Subcutaneous abdominal adipose tissue (tissue), 5 donors: Measurements from ENCODE around the gene FANCG.

Experiments used
- H3K27ac ChIP-seq: one replicate; pipeline ENCODE4 v1.7.0; 2013; ENCODE audit warnings: low read depth, mild to moderate bottlenecking, inconsistent platforms, low read length, moderate library complexity
- H3K27me3 ChIP-seq, 5 donors: one replicate each; pipeline ENCODE4 v1.7.0; 2013; ENCODE audit warnings: low read length in 5 of 5, inconsistent platforms in 1 of 5; ENCODE audit not compliant: control insufficient read depth in 5 of 5, insufficient read depth in 4 of 5
- H3K36me3 ChIP-seq, 5 donors: one replicate each; pipeline ENCODE4 v1.7.0; 2013; ENCODE audit warnings: low read length in 5 of 5; ENCODE audit not compliant: control insufficient read depth in 5 of 5, insufficient read depth in 5 of 5
- H3K4me1 ChIP-seq, 5 donors: one replicate each; pipeline ENCODE4 v1.7.0; 2013; ENCODE audit warnings: low read length in 5 of 5, mild to moderate bottlenecking in 3 of 5, moderate library complexity in 1 of 5; ENCODE audit not compliant: control insufficient read depth in 5 of 5, insufficient read depth in 5 of 5
- H3K4me3 ChIP-seq, 5 donors: one replicate each; pipeline ENCODE4 v1.7.0; 2013; ENCODE audit warnings: low read length in 5 of 5, low read depth in 1 of 5
- H3K9ac ChIP-seq, 5 donors: one replicate each; pipeline ENCODE4 v1.7.0; 2013; ENCODE audit warnings: low read length in 5 of 5, mild to moderate bottlenecking in 4 of 5, moderate library complexity in 3 of 5
- H3K9me3 ChIP-seq, 5 donors: one replicate each; pipeline ENCODE4 v1.7.0; 2013; ENCODE audit warnings: low read length in 5 of 5; ENCODE audit not compliant: control insufficient read depth in 5 of 5
- donor health status: healthy.
- donor health status: healthy.
- donor health status: healthy.
- donor health status: healthy.
- donor health status: healthy.

FANCG gene

GRCh38 chr9:35079426-35080341 lies at the start of gene FANCG:
FANCG (minus strand) TSS chr9:35079942; CDS start chr9:35079524, 418 bp downstream.
- H3K4me1 ChIP-seq = peaks cover 3 to 24% (median 22%) of the 10 kb centered on the region in 5 donors
- no peaks in the 10 kb centered on the region for H3K9me3 ChIP-seq
- peak within 1 kb of the TSS; percentile 81 to 87 (median 84) for H3K4me3 ChIP-seq
- H3K27me3 ChIP-seq = no peaks in the 10 kb centered on the region
- peak within 1 kb of the TSS; percentile 77 for H3K27ac ChIP-seq
- peak within 1 kb of the TSS; percentile 56 to 94 (median 89) for H3K9ac ChIP-seq
- peaks cover 0 to 26% (median 3%) of the 10 kb centered on the region in 5 donors for H3K36me3 ChIP-seq

GRCh38 chr9:35116898-35117551 lies 37.3 kb upstream of the FANCG start:
- Histone ChIP-seq H3K36me3 (no peaks in the 10 kb centered on the region), H3K9ac (peak overlapping the region; percentile 46 to 78 (median 59)), H3K27me3 (no peaks in the 10 kb centered on the region), H3K4me1 (peaks cover 8 to 48% (median 41%) of the 10 kb centered on the region in 5 donors), H3K9me3 (no peaks in the 10 kb centered on the region), H3K4me3 (peak overlapping the region; percentile 65 to 91 (median 86)), H3K27ac (peak overlapping the region; percentile 81)

DNA sequence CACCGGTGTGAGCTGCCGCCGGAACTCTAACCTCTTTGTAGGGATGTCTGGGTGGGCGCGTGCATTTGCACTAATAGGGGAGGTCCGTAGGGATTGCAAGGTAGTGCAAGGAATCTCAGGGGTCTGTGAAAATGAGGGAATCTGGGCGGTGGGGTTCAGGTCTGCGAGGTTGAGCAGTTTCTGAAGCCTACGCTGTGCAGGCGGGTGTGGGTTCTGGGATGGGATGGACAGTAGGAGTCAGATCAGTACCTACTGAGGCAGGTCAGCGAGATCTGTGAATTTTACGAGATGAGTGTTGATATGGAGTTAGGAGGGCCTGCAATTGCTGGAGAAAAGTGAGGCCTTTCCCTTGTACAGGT lies 36.8 kb upstream of the FANCG start:
- Histone ChIP-seq H3K4me3 (peak overlapping the region; percentile 65 to 91 (median 86)), H3K4me1 (peaks cover 8 to 53% (median 46%) of the 10 kb centered on the region in 5 donors), H3K27me3 (no peaks in the 10 kb centered on the region), H3K9me3 (no peaks in the 10 kb centered on the region), H3K36me3 (no peaks in the 10 kb centered on the region), H3K27ac (peak overlapping the region; percentile 81), H3K9ac (peak overlapping the region in 4 of 5 donors; percentile 46 to 78 (median 58))

- H3K27ac ChIP-seq = peak within 1 kb of the TSS; percentile 81
- peak within 1 kb of the TSS; percentile 83 to 96 (median 90) for H3K4me3 ChIP-seq
- no peaks in the 10 kb centered on the region for H3K27me3 ChIP-seq
- no peaks in the 10 kb centered on the region for H3K36me3 ChIP-seq
- H3K4me1 ChIP-seq = peaks cover 9 to 56% (median 49%) of the 10 kb centered on the region in 5 donors
- peak within 1 kb of the TSS; percentile 68 to 87 (median 76) for H3K9ac ChIP-seq
- H3K9me3 ChIP-seq = no peaks in the 10 kb centered on the region
Observed at GRCh38 chr9:35115680-35116538, 36.2 kb upstream of the FANCG start, which contains the start of gene ATOSB. ATOSB (minus strand) TSS chr9:35115862; CDS start chr9:35108274, 7,588 bp downstream.

DNA sequence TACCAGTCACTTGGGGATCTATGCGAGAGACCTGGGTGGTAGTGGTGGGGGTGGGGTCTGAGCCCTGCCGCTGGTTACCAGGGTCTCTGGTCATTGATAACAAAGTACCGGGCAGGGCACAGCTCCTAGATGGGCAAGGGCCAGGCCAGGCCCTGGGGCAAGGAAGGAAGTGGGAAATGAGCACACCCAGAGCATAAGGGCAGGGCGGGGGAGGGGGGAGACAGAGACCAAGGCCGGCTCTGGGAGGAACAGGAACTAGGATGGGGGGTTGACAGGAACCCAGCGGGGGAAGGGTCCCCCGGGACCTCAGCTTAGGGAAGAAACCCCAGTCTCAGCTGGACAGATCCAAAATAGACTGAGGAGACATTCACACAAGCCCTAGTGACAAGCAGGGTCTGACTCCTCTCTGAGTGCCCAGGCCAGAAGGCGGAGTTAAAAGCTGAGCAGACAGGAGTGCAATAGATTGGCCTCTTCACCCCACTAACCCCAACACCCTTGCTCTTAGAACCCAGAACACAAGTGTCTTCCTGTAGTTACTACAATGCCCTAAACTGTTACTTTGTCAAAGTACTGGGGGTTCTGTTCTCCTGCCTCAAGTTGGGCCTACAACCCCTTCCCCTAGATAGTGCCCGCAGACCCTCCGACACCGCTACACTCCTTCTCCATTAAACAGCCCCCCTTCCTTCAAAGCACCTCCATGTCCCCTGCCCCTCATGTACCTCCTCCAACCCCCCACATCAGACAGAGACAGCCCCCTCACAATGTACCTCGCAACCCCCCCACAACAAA lies 35.3 kb upstream of the FANCG start:
- peak overlapping the region; percentile 68 to 87 (median 76) for H3K9ac ChIP-seq
- H3K9me3 ChIP-seq = no peaks in the 10 kb centered on the region
- H3K36me3 ChIP-seq = no peaks in the 10 kb centered on the region
- peaks cover 13 to 65% (median 58%) of the 10 kb centered on the region in 5 donors for H3K4me1 ChIP-seq
- no peaks in the 10 kb centered on the region for H3K27me3 ChIP-seq
- peak overlapping the region; percentile 81 for H3K27ac ChIP-seq
- peak overlapping the region; percentile 83 to 96 (median 90) for H3K4me3 ChIP-seq

- H3K9ac ChIP-seq = peak overlapping the region; percentile 68 to 87 (median 76)
- H3K9me3 ChIP-seq = no peaks in the 10 kb centered on the region
- H3K36me3 ChIP-seq = no peaks in the 10 kb centered on the region
- no peaks in the 10 kb centered on the region for H3K27me3 ChIP-seq
- peak overlapping the region; percentile 81 for H3K27ac ChIP-seq
- peaks cover 13 to 72% (median 64%) of the 10 kb centered on the region in 5 donors for H3K4me1 ChIP-seq
- peak overlapping the region; percentile 83 to 96 (median 90) for H3K4me3 ChIP-seq
Observed at GRCh38 chr9:35114113-35114839, 34.5 kb upstream of the FANCG start.

GRCh38 chr9:35112257-35113020 lies 32.7 kb upstream of the FANCG start:
- Histone ChIP-seq H3K9ac (peak overlapping the region in 4 of 5 donors; percentile 64 to 77 (median 70)), H3K9me3 (no peaks in the 10 kb centered on the region), H3K27me3 (no peaks in the 10 kb centered on the region), H3K36me3 (peaks cover 0 to 15% (median 14%) of the 10 kb centered on the region in 5 donors), H3K4me3 (peak overlapping the region in 4 of 5 donors; percentile 48 to 82 (median 68)), H3K27ac (peak overlapping the region; percentile 94), H3K4me1 (peaks cover 13 to 80% (median 68%) of the 10 kb centered on the region in 5 donors)
